GM12874 (cell line): ENCODE results near the gene ANXA8.
A peak's percentile ranks its signal among the peaks of the same experiment; 100 is the strongest.

Source experiments
- CTCF ChIP-seq: IDR thresholded peaks from 2 replicates; pipeline ENCODE4 v1.5.1; 2011; ENCODE audit warnings: low read depth, mild to moderate bottlenecking, control low read depth, low read length, moderate library complexity; ENCODE audit not compliant: insufficient read depth

The ANXA8 gene

GRCh38 chr10:47444047-47444446 is 39.9 kb downstream of the ANXA8 start:
- TF ChIP-seq CTCF: no peak

- no peak for TF ChIP-seq CTCF
Observed at GRCh38 chr10:47443145-47443544, 40.8 kb downstream of the ANXA8 start.

- TF ChIP-seq CTCF: no peak
Observed at GRCh38 chr10:47442351-47442750, 41.6 kb downstream of the ANXA8 start.

- TF ChIP-seq CTCF: no peak
Observed at GRCh38 chr10:47441938-47442337, 42.0 kb downstream of the ANXA8 start.

GRCh38 chr10:47440207-47440606 is 43.7 kb downstream of the ANXA8 start:
- no peak for TF ChIP-seq CTCF

- TF ChIP-seq CTCF: peak; percentile 52
Observed at GRCh38 chr10:47438857-47439474, 44.9 kb downstream of the ANXA8 start.

GRCh38 chr10:47435081-47435480 is 48.8 kb downstream of the ANXA8 start:
- no peak for TF ChIP-seq CTCF
